Endothelial cell of umbilical vein (primary cell): Measurements from ENCODE around the gene BTG2. TPM values are rescaled to one million over a fixed set of nuclear protein-coding genes. Genes with fewer than 3 reads are reported as not detected.

Experiments
- BruUV-seq: library from RNA; stranded (reverse); fragments of 400-500 nt; replicated peaks from 2 replicates; lab custom pipeline; 2021; lab: Mats Ljungman, UMichigan
- CTCF ChIA-PET: fragments of 300-600, 350-600 bp; sonication (Branson Sonifier 250); formaldehyde crosslinking; loops from one replicate; lab custom pipeline; 2021; ENCODE audit warnings: antibody characterized with exemption, inconsistent platforms; lab: Charles Lee
- POLR2A ChIA-PET: fragments of 300-600, 350-600 bp; sonication (Branson Sonifier 250); formaldehyde crosslinking; loops from one replicate; lab custom pipeline; 2021; ENCODE audit warnings: antibody characterized with exemption, inconsistent platforms; lab: Charles Lee
- DNase-seq: peaks from one replicate; pipeline ENCODE4 v3.0.0-alpha.2; 2011; ENCODE audit warnings: low read depth, low spot score
- FAIRE-seq: peaks from 2 replicates; lab custom pipeline; 2011; peaks lifted over from hg19 to GRCh38; lab: Jason Lieb, UNC
- H2AFZ ChIP-seq: 2 replicates; pipeline ENCODE4 v1.6.0; 2012; ENCODE audit warnings: low read depth, low read length, control low read depth, inconsistent platforms
- H3K27ac ChIP-seq: 2 replicates; pipeline ENCODE4 v1.5.1; 2011; ENCODE audit warnings: low read depth, mild to moderate bottlenecking, control low read depth, low read length, moderate library complexity; ENCODE audit not compliant: insufficient read depth
- H3K27me3 ChIP-seq, 2 experiments: 2 replicates each; pipeline versions ENCODE4 v1.6.0 to v1.6.1; 2011; ENCODE audit warnings: low read length in 2 of 2, mixed read lengths in 1 of 2; ENCODE audit not compliant: control insufficient read depth in 2 of 2, insufficient read depth in 2 of 2
- H3K36me3 ChIP-seq, 2 experiments: 2 replicates in 1 of 2; 3 replicates in 1 of 2; pipeline ENCODE4 v1.5.1; 2011; ENCODE audit warnings: low read length in 2 of 2, mild to moderate bottlenecking in 1 of 2, moderate library complexity in 1 of 2; ENCODE audit not compliant: control insufficient read depth in 2 of 2, insufficient read depth in 2 of 2; ENCODE audit errors: extremely low read depth in 1 of 2
- H3K4me1 ChIP-seq: 3 replicates; pipeline ENCODE4 v1.5.1; 2011; ENCODE audit warnings: mild to moderate bottlenecking, low read length; ENCODE audit not compliant: control insufficient read depth, insufficient read depth; ENCODE audit errors: extremely low read depth
- H3K4me2 ChIP-seq: 2 replicates; pipeline ENCODE4 v1.6.1; 2011; ENCODE audit warnings: low read length, control low read depth, mixed read lengths; ENCODE audit not compliant: insufficient read depth
- H3K4me3 ChIP-seq, 3 experiments: fragments of 200-600 bp in 1 of 3; sonication (generic), shearing (Covaris generic) in 1 of 3; replicated peaks in 1 of 3; 2 replicates each; pipeline ENCODE4 v1.5.1; 2011 to 2016; ENCODE audit warnings: control low read depth in 3 of 3, low read length in 3 of 3, mild to moderate bottlenecking in 2 of 3, inconsistent platforms in 1 of 3, low read depth in 1 of 3, moderate library complexity in 1 of 3; ENCODE audit not compliant: insufficient read depth in 1 of 3
- H3K79me2 ChIP-seq: 2 replicates; pipeline ENCODE4 v1.6.0; 2012; ENCODE audit warnings: low read length, inconsistent platforms; ENCODE audit not compliant: control insufficient read depth, insufficient read depth
- H3K9ac ChIP-seq: replicated peaks from 2 replicates; pipeline ENCODE3; 2011; ENCODE audit warnings: low read length, control low read depth; ENCODE audit not compliant: insufficient read depth; ENCODE audit errors: extremely low read depth
- H3K9me1 ChIP-seq: replicated peaks from 3 replicates; pipeline ENCODE4 v1.6.0; 2011; ENCODE audit warnings: mild to moderate bottlenecking, low read length; ENCODE audit not compliant: control insufficient read depth, insufficient read depth; ENCODE audit errors: extremely low read depth
- H3K9me3 ChIP-seq: replicated peaks from 2 replicates; pipeline ENCODE4 v1.5.1; 2012; ENCODE audit warnings: low read length, inconsistent platforms; ENCODE audit not compliant: control insufficient read depth, insufficient read depth
- H4K20me1 ChIP-seq: replicated peaks from 2 replicates; pipeline ENCODE3; 2011; ENCODE audit warnings: mild to moderate bottlenecking, low read length; ENCODE audit not compliant: control insufficient read depth, insufficient read depth; ENCODE audit errors: extremely low read depth
- EZH2 ChIP-seq: IDR thresholded peaks from 2 replicates; pipeline ENCODE4 v1.6.1; 2012; ENCODE audit warnings: borderline replicate concordance, low read depth, mild to moderate bottlenecking, moderate library complexity, low read length, inconsistent platforms; ENCODE audit not compliant: severe bottlenecking
- FOS ChIP-seq: IDR thresholded peaks from 2 replicates; pipeline ENCODE4 v1.6.1; 2011; ENCODE audit warnings: mild to moderate bottlenecking, low read length, moderate library complexity, borderline replicate concordance; ENCODE audit not compliant: insufficient read depth
- GATA2 ChIP-seq: IDR thresholded peaks from 2 replicates; pipeline ENCODE4 v1.7.0; 2011; ENCODE audit warnings: low read depth, mild to moderate bottlenecking, moderate library complexity, mixed read lengths, low read length; ENCODE audit not compliant: insufficient read length, insufficient read depth
- JUN ChIP-seq: IDR thresholded peaks from 2 replicates; pipeline ENCODE4 v1.6.1; 2011; ENCODE audit warnings: borderline replicate concordance, low read depth; ENCODE audit not compliant: insufficient read length, insufficient read depth
- MYC ChIP-seq: IDR thresholded peaks from one replicate; pipeline ENCODE4 v1.6.1; 2011; ENCODE audit warnings: mild to moderate bottlenecking, low read depth, low read length
- POLR2A ChIP-seq: IDR thresholded peaks from 2 replicates; pipeline ENCODE4 v1.6.1; 2012; ENCODE audit warnings: low read depth, mild to moderate bottlenecking, control low read depth, low read length
- POLR2AphosphoS5 ChIP-seq: IDR thresholded peaks from 2 replicates; pipeline ENCODE4 v1.6.1; 2012; ENCODE audit warnings: low read depth, mild to moderate bottlenecking, control low read depth, low read length, moderate library complexity; ENCODE audit not compliant: insufficient read depth
- dilution Hi-C: fragments of 300-500 bp; cut with MboI; formaldehyde crosslinking; loops from one replicate; pipeline ENCODE4 v1.15.0; 2019; ENCODE audit warnings: low sequenced_read_pairs; ENCODE audit not compliant: extremely low pct_ligation_motif_present
- intact Hi-C: fragments of 100-400 bp; cut with micrococcal nuclease; formaldehyde crosslinking; loops from one replicate; pipeline ENCODE4 v1.10.0; 2022
- polyA plus RNA-seq, 4 experiments: library from polyadenylated mRNA; depleted of rRNA in 3 of 4; stranded (reverse) in 3 of 4; unstranded in 1 of 4; fragments of >200 nt; gene quantifications; 2 replicates each; pipeline versions ENCODE4 v1.2.1 to v1.2.3, GENCODE V29; 2011 to 2012; ENCODE audit warnings: missing spikeins in 1 of 4
- total RNA-seq: library from RNA; stranded (reverse); gene quantifications from 2 replicates; pipeline ENCODE4 v1.2.3, GENCODE V29; 2021
- TF ChIP-seq, protein P1 (sequence below): IDR thresholded peaks from 2 replicates; pipeline ENCODE4 v1.6.1; 2011; ENCODE audit not compliant: insufficient read depth, insufficient read length
- TF ChIP-seq, protein P2 (sequence below), 2 donors: IDR thresholded peaks; 1 replicate in 1 of 2; 2 replicates in 1 of 2; pipeline ENCODE4 v1.5.1; 2011; ENCODE audit warnings: low read length in 2 of 2, mild to moderate bottlenecking in 2 of 2, moderate library complexity in 2 of 2, control low read depth in 1 of 2, inconsistent platforms in 1 of 2, low read depth in 1 of 2; ENCODE audit not compliant: insufficient read depth in 1 of 2; ENCODE audit errors: extremely low read depth in 1 of 2

Gene BTG2
- total and polyA plus RNA-seq, 2 donors (not counting 3 experiments of a cell fraction or from before 2014, with no cell fraction given), result 35.6 to 50.1 TPM

- Histone ChIP-seq H3K4me3 (no peak overlapping the region), H3K27ac (no peak overlapping the region), H3K27me3 (peaks cover 33 to 41% of the 10 kb centered on the region in 2 experiments), H2AFZ (no peak overlapping the region), H3K4me1 (no peaks in the 10 kb centered on the region), H4K20me1 (no peaks in the 10 kb centered on the region), H3K79me2 (no peaks in the 10 kb centered on the region), H3K4me2 (no peak overlapping the region), H3K9ac (no peak overlapping the region), H3K9me1 (no peaks in the 10 kb centered on the region), H3K36me3 (no peaks in the 10 kb centered on the region), H3K9me3 (no peaks in the 10 kb centered on the region)
- TF ChIP-seq MYC (no peak), EZH2 (no peak), POLR2A (no peak), FOS (no peak), POLR2AphosphoS5 (no peak), GATA2 (no peak), JUN (no peak)
- TF ChIP-seq, protein P1, sequence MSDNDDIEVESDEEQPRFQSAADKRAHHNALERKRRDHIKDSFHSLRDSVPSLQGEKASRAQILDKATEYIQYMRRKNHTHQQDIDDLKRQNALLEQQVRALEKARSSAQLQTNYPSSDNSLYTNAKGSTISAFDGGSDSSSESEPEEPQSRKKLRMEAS, result no peak
- TF ChIP-seq, protein P2, sequence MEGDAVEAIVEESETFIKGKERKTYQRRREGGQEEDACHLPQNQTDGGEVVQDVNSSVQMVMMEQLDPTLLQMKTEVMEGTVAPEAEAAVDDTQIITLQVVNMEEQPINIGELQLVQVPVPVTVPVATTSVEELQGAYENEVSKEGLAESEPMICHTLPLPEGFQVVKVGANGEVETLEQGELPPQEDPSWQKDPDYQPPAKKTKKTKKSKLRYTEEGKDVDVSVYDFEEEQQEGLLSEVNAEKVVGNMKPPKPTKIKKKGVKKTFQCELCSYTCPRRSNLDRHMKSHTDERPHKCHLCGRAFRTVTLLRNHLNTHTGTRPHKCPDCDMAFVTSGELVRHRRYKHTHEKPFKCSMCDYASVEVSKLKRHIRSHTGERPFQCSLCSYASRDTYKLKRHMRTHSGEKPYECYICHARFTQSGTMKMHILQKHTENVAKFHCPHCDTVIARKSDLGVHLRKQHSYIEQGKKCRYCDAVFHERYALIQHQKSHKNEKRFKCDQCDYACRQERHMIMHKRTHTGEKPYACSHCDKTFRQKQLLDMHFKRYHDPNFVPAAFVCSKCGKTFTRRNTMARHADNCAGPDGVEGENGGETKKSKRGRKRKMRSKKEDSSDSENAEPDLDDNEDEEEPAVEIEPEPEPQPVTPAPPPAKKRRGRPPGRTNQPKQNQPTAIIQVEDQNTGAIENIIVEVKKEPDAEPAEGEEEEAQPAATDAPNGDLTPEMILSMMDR (IDR thresholded peaks at IDR 0.05; ENCODE audit: extremely low read depth in 1 of 2, insufficient read depth in 1 of 2, low read depth in 1 of 2, low read length in 2 of 2), result no peak
- DNase-seq, result no peak
- FAIRE-seq, result no peak
- dilution Hi-C loops, result no loop called here
- intact Hi-C loops, result no loop called here
- no TSS peak for BruUV-seq
- ChIA-PET CTCF (interaction anchor here (1.1 to 30.6 kb wide), 13 partner anchors 9 to 304 kb away, joined by 3 to 1014 read pairs (median 12); partner anchors contain the start of genes FMOD and PRELP), POLR2A (no interaction called here)
Measured at GRCh38 chr1:203343956-203344754, 38.8 kb downstream of the BTG2 start.
